Measurements from ENCODE around the gene SULF2.

Gene SULF2

GRCh38 chr20:47687095-47687987 is 97.9 kb downstream of the SULF2 start:
- DNase-seq (ENCODE audit: low read depth in 2 of 3, low spot score in 2 of 3), result no peak

- DNase-seq (ENCODE audit: low read depth in 2 of 3, low spot score in 2 of 3), result no peak
Measured at GRCh38 chr20:47686545-47686944, 98.7 kb downstream of the SULF2 start.

- DNase-seq (ENCODE audit: low read depth in 2 of 3, low spot score in 2 of 3), result no peak
Measured at GRCh38 chr20:47684306-47685080, 100.8 kb downstream of the SULF2 start.

DNA sequence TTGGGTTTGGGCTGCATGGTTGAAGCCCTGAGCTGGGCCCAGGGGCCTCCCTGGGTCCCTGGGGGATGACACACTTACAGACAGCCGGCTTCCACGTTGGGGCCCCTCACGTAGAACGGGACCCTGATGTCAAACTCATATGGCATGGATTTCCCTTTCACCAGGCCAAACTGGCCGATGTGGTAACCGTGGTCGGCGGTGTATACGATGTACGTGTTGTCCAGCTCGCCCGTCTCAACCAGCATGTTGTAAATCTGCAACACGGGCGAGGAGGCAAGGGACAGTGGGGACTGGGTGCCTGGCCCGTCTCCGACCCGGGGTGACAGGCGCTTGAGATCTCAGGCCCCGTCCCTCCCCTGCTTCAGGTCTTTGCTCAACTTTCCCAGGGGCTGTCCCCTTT is 102.4 kb downstream of the SULF2 start:
- no peak for DNase-seq (ENCODE audit: low read depth in 2 of 3, low spot score in 2 of 3)

- DNase-seq (ENCODE audit: low read depth in 2 of 3, low spot score in 2 of 3), result no peak
Measured at GRCh38 chr20:47682028-47682783, 103.1 kb downstream of the SULF2 start.

- DNase-seq (ENCODE audit: low read depth in 2 of 3, low spot score in 2 of 3), result no peak
Measured at GRCh38 chr20:47680804-47681529, 104.3 kb downstream of the SULF2 start.

DNA sequence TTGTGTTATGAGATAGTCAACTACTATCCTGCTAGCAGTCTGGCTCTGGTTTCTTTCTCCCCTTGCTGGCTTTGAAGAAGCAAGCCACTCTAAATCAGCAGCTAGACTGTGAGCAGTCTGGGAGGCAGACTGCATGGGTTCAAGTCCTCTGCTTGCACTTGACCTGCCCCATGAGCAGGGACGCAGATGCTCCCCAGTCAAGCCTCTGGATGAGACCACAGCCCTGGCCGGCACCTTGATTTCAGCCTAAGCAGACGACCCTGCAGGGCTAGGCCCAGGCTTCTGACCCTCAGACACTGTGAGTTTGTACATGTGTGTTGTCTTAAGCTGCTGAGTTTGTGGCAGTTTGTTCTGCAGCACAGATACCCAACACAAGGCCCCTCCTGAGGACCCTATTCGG is 105.8 kb downstream of the SULF2 start:
- no peak for DNase-seq (ENCODE audit: low read depth in 2 of 3, low spot score in 2 of 3)

DNA sequence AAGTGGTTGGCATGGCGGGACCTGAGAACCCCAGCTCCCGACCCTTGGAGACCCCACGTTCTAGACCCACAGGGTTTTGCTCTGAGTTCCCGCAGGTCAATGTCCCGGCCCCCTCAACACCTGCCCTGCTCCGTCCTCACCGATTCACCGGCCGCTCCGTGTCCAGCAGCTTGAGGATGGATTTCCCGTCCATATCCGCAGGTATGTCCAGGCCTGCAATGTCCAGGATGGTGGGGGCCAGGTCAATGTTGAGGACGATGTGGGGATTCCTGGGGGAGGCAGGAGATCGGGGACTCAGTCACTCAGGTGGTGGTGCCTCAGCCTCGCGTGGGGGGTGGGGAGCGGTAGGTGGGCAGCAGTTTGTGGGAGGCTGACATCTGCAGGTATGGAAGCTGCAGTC is 106.7 kb downstream of the SULF2 start:
- no peak for DNase-seq (ENCODE audit: low read depth in 2 of 3, low spot score in 2 of 3)

- peak in 2 of 3 experiments; percentile 31 to 49 for DNase-seq (ENCODE audit: low read depth in 2 of 3, low spot score in 2 of 3)
Measured at GRCh38 chr20:47677635-47678453, 107.4 kb downstream of the SULF2 start.

DNA sequence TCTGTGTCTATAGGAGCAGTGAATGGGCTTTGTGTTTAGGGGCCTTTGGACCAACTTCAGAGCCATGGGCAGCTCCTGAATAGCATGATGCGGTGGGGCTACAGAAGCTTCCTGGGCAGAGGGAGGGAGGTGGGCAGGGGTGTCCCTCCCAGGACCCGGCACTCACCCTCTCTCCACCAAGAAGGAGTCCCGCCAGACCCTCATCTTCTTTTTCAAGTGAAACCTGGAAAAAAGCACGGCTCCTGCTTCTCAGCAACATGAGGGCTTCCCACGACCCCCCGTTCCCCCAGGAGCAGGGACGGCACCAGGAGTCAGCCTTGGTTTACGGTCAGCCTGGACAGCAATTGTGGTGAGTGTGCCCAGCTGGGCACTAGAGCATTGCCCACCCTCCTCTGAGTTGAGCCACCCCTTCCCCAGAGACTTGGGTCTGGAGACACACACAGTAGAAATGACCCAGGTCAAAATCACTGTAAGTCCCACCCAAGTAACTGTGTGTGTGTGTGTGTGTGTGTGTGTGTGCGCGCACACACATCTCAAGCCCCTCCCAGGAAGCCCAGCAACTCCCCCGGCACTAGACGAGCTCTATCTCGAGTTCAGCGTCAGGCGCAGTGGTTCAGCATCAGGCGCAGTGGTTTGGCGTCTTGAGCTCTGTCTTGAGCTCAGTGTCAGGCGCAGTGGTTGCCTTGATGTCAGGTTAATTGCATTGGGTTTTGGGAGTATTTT is 108.2 kb downstream of the SULF2 start:
- no peak for DNase-seq (ENCODE audit: low read depth in 2 of 3, low spot score in 2 of 3)

DNA sequence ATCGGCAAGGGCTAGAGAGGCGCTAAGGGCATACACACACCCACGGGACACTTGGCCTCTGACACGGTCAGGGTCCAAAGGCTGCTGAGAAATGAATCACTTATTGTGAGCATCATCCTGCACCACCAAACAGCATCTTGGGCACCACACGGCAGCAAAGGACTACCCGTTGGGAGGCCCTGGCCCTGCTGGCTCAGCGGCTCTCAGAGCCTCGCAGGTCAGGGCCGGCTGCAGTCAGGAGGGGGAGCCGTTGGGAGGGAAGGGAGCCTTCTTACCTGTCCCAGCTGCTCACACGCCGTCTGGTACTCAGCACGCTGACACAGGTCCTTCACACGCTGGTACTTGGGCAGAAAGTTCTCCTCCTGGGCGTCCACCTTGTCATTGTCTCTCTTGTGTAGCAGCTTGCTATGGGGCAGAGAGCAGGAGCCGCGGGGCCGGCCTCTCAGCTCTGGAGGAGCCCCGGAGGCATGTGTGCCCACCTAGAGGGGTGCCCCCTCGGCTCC is 109.0 kb downstream of the SULF2 start:
- DNase-seq (ENCODE audit: low read depth in 2 of 3, low spot score in 2 of 3), result no peak

- DNase-seq (ENCODE audit: low read depth in 2 of 3, low spot score in 2 of 3), result no peak
Measured at GRCh38 chr20:47675190-47676142, 109.8 kb downstream of the SULF2 start.

DNA sequence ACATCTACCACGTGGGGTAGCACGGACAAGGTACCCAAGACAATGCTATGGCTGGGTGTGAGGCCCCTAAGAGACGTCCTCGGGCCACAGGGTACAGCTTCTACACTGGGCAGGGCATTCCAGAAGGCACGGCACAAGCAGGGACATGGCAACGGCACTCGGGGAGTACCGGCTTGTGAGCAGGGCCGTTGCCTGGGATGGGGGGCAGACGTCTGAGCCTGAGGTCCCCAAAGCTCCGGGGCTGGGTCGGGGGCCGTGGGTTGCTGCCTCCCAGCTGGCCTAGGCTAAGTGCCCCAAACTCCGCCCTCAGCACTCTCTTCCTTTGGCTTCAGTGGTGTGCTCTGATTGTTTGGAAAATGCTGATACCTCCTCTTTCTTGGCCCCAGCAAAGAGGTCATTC is 110.6 kb downstream of the SULF2 start:
- no peak for DNase-seq (ENCODE audit: low read depth in 2 of 3, low spot score in 2 of 3)

DNA sequence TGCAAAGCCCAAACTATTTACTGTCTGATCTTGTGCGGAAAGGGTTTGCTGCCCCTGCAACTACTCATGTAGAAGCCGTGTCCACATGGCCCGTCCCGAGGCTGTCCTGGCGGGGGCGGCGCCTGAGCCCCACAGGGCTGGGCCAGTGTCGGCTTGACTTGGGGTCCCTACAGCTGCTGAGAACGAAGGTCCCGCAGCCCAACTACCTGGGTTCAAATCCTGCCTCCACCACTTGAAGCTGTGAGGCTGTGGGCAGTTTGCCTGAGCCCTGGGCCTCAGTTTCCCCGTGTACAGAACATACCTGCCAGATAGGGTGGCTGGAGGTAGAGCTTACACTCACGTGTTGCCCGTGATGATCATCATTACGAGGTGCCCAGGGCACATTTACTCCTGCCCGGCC is 111.1 kb downstream of the SULF2 start:
- DNase-seq (ENCODE audit: low read depth in 2 of 3, low spot score in 2 of 3), result no peak

DNA sequence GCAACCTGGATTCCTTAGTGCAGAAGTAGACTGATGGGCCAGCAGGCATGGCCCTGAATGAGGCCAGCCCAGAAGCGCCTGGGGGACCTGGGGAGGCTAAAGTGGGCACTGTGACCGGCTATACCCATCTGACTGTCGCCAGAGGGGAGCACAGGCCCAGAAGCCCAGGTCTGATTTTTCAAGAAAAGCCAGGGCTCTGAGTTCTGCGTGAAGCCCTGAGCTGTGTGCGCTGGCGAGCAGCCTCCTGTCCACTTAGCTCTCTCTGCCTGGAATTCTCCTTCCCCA is 111.7 kb downstream of the SULF2 start:
- DNase-seq (ENCODE audit: low read depth in 2 of 3, low spot score in 2 of 3), result no peak

DNA sequence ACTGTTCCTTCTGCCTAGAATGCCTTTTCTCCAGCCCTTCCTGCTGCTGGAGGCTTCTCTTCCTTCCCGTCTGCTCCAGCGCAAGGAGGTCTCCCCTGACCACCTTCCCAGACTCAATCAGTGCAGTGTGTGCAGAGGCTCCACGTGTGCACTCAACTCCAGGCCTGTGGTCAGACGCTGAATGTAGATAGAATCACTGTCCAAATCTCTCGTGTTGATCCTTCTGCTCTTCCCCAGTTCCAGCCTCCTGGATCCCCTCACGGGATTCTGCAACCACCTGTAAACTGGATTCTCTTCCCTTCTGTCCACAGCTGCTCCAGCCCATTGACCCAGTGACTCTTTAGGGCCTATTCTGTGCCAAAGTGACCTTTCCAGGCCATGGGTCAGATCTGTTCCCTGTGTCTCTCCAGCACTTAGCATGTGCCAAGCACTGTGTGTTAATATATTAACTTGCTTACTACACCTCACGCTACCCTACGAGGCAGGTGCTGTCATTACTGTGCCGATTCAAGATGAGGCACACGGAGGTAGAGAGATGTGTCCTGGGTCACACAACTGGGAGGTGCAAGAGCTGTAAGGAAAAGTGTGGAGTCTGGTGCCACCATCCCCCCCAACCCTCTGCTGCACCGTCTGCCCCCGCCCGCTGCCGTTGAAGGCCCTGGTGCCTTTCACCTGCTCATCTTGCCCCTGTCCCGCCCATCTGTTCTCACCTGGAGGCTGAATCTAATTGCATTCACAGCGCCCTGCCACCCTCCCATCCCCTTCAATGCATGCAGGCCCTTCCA is 112.2 kb downstream of the SULF2 start:
- no peak for DNase-seq (ENCODE audit: low read depth in 2 of 3, low spot score in 2 of 3)

GRCh38 chr20:47672166-47672565 is 113.1 kb downstream of the SULF2 start:
- DNase-seq (ENCODE audit: low read depth in 2 of 3, low spot score in 2 of 3), result no peak

DNA sequence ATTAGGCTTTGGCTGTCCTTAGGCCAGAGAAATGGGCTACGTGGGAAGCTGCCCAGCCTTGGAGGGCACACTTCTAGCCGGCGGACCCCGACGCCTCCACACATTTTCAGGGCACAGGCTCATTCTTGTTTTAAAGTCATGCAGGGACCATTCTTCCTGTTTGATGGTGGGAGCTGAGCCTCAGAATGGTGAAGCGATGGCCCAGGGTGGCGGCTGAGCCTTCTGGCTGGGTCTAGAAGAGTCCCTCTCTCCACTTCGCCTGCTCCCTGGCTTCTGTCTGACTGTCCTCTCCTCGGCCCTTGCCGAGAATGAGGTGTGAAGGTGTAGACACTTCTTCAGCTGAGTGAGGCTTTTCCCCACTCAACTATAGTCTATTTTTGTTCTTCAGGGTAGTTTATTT is 114.4 kb downstream of the SULF2 start:
- no peak for DNase-seq (ENCODE audit: low read depth in 2 of 3, low spot score in 2 of 3)

All from activated CD8-positive, alpha-beta memory T cell treated with anti-CD3 and anti-CD28 coated beads for 48 hours (primary cell).